LNCAP (cell line): ENCODE measurements around the gene MYH14.

Experiments used
- TF ChIP-seq, protein P1 (sequence below): fragments of 450-650 bp; IDR thresholded peaks from 2 replicates; pipeline ENCODE4 v1.5.1; 2017; ENCODE audit warnings: mild to moderate bottlenecking

MYH14 gene

DNA sequence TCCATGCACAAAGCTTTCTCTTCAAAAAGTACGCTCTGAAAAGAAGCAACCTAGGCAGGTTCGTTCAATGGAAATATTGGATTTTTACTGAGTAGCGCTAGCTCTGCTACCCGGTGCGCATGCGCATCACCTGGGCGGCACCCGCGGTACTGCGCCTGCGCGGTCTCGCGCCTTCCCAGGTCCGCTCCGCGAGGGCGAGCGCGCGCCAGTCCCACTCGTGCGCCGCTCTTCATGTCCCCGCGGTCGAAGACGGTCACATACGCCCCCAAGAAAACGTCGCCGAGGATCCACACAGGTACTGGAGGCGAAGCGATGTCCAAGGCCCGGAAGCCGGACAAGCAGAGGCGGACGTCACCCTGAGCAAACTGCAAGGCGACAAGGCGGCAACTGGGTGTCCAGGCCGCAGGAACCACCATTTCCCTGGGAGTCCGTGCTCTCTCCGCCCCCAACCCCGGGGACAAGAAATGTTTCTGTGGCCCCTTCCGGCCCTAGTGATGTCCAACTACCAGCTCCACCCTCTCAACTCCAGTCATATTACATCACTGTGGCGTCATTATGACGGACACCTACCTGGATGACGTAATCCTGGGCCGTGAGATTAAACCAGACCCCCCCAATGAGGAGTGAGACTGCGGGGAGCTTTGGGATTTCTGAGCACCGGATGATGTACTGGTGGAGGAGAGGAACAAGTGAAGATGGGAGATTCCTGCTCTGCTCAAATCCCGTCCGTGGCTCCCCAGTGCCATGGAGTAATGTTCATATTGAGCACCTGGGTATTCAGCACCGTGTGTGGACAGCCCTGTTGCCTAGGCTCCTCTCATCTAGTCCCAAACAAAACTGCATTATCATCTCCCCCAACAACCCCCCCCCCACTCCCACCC is 130.6 kb downstream of the MYH14 start:
- TF ChIP-seq, protein P1, sequence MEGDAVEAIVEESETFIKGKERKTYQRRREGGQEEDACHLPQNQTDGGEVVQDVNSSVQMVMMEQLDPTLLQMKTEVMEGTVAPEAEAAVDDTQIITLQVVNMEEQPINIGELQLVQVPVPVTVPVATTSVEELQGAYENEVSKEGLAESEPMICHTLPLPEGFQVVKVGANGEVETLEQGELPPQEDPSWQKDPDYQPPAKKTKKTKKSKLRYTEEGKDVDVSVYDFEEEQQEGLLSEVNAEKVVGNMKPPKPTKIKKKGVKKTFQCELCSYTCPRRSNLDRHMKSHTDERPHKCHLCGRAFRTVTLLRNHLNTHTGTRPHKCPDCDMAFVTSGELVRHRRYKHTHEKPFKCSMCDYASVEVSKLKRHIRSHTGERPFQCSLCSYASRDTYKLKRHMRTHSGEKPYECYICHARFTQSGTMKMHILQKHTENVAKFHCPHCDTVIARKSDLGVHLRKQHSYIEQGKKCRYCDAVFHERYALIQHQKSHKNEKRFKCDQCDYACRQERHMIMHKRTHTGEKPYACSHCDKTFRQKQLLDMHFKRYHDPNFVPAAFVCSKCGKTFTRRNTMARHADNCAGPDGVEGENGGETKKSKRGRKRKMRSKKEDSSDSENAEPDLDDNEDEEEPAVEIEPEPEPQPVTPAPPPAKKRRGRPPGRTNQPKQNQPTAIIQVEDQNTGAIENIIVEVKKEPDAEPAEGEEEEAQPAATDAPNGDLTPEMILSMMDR = no peak

DNA sequence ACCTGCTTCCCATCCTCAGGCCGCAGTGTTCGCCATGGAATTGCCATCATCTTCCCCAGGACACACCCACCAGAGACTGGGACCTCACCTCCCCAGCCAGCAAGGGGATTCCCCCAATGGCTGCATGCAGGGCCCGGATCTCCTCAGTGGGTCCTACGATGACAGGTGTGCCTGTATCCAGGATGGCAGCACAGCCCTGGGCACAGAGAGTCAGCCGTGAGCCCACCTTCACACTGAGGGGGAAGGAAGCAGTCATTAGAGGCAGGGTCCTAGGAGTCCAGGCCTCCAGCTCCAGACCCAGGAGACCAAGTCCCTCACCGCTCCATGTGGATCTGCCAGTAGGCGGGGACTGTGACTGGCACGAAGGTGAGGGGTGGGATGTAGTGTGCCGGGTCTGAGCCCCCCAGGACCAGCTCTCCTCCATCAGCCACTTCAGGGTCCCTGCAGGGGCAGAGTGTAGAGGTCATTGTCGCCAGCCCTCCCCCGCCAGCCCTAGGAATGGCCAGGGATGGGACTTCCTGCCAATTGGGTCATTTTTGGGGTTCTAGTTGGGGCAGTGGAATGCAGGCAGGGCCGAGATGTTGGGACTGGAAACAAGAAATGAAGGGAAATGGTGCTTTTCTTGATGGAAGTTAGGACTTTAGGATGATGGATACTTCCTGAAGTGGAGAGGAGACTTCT is 131.5 kb downstream of the MYH14 start:
- TF ChIP-seq, protein P1 = no peak

- TF ChIP-seq, protein P1 = no peak
Measured at GRCh38 chr19:50340331-50340730, 136.9 kb downstream of the MYH14 start.

DNA sequence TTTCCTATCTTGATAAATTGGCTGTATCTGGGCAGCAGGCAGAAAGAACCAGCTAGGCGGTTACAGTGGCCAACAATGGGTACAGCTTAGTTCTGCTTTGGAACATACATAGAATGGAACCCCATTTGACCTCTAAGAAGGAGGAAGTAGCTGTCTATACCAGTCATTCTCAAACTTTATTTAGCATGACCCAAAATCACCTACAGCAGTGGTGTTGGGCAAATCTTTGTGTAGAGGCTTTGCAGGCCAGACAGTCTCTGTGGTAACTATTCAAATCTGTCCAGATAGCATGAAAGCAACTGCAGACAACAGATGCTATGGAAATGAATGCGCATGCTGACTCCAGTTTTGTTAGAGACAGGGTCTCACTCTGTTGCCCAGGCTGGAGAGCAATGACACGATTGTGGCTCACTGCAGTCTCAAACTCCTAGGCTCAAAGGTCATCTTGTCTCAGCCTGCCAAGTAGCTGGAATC is 137.7 kb downstream of the MYH14 start:
- TF ChIP-seq, protein P1 = no peak

- TF ChIP-seq, protein P1 = no peak
Measured at GRCh38 chr19:50344661-50345318, 141.4 kb downstream of the MYH14 start.

DNA sequence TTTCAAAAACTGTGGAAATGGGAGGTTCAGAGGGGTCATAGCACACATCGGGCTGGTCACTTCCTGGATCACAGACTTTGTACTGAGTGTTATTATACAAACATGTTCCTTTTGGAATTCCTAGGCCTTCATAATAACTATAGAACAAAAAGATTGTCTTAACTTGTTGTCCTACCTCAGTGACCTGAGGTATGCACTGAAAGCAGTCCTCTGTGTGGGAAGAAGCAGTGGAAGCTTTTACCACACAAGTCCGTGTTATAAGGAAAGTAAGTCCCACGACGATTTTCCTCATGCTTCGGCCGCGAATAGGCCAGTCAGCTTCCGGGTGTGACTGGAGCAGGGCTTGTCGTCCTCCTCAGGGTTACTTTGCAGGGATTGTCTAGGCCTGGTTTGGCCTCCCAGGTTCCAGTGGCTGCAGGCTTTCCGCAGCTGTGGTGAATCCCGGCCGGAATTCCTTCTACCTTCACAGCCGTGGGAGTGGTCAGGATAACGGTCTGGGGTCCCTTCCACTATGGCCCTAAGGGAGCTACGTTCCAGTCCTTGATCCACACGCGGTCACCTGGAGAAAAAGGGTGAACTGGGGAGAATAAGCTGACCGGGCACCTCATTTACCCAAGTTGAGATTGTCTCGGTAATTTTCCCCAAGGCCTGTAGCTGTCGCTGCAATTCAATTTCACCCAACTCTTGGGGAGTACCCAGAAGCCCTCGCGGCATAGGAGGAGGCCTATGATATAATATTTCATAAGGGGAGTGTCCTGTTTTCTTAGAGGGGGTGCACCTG is 146.0 kb downstream of the MYH14 start:
- TF ChIP-seq, protein P1 = no peak

DNA sequence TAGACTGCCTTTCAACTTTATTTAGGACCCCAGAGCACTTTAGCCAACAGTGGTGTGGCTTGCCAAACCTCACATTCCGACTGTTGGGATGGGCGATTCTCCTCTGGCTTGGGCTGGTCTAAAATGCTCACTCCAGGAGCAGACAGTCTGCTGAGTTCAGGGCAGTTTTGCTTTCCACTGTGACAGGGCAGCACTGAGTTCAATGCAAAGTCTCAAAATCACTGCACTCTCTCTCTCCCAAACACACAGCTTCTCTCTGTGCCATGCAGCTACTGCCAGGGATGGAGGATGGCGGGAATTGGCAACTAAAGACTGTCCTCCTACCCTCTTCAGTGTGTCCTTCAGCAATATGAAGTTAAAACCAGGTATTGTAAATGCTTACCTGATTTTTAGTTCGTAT is 148.8 kb downstream of the MYH14 start:
- TF ChIP-seq, protein P1 = no peak
